LNCaP clone FGC (cell line): ENCODE results near the gene GH2.
A peak's percentile ranks its signal among the peaks of the same experiment; 100 is the strongest.

ENCODE experiments used
- DNase-seq: peaks from one replicate; pipeline ENCODE4 v3.0.0-alpha.2; 2011; ENCODE audit warnings: low read depth
- H3K4me3 ChIP-seq: 2 replicates; pipeline ENCODE4 v1.5.1; 2011; ENCODE audit warnings: mild to moderate bottlenecking, low read depth, low read length, control low read depth
- TF ChIP-seq, protein P1 (sequence below): IDR thresholded peaks from 2 replicates; pipeline ENCODE4 v1.5.1; 2012; ENCODE audit warnings: mild to moderate bottlenecking; ENCODE audit not compliant: control insufficient read depth, insufficient read depth; ENCODE audit errors: extremely low read depth

Gene GH2

DNA sequence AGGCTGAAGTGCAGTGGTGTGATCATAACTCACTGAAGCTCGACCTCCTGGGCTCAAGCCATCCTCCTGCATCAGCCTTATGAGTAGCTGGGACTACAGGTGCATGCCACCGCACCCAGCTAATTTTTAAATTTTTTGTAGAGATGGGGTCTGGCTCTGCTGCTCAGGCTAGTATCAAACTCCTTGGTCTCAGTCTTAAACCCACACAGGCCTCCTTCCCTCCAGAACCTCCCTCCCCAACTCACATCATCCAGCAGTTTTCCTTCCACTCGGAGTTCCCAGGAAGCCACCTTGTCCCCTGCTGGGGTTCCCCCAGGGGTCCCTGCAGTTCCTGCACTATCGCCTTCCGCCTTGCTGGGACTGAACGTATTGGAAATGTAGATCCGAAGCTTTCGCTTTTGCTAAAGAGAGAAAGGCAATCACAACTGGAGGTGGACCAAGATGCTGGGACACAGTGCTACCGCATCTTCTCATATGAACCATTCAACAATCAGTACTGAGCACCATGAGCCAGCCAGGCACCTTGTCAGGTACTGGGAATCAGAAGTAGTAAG lies 46.5 kb downstream of the GH2 start:
- DNase-seq: no peak
- H3K4me3 ChIP-seq: no peak overlapping the region
- TF ChIP-seq, protein P1, sequence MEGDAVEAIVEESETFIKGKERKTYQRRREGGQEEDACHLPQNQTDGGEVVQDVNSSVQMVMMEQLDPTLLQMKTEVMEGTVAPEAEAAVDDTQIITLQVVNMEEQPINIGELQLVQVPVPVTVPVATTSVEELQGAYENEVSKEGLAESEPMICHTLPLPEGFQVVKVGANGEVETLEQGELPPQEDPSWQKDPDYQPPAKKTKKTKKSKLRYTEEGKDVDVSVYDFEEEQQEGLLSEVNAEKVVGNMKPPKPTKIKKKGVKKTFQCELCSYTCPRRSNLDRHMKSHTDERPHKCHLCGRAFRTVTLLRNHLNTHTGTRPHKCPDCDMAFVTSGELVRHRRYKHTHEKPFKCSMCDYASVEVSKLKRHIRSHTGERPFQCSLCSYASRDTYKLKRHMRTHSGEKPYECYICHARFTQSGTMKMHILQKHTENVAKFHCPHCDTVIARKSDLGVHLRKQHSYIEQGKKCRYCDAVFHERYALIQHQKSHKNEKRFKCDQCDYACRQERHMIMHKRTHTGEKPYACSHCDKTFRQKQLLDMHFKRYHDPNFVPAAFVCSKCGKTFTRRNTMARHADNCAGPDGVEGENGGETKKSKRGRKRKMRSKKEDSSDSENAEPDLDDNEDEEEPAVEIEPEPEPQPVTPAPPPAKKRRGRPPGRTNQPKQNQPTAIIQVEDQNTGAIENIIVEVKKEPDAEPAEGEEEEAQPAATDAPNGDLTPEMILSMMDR: no peak

DNA sequence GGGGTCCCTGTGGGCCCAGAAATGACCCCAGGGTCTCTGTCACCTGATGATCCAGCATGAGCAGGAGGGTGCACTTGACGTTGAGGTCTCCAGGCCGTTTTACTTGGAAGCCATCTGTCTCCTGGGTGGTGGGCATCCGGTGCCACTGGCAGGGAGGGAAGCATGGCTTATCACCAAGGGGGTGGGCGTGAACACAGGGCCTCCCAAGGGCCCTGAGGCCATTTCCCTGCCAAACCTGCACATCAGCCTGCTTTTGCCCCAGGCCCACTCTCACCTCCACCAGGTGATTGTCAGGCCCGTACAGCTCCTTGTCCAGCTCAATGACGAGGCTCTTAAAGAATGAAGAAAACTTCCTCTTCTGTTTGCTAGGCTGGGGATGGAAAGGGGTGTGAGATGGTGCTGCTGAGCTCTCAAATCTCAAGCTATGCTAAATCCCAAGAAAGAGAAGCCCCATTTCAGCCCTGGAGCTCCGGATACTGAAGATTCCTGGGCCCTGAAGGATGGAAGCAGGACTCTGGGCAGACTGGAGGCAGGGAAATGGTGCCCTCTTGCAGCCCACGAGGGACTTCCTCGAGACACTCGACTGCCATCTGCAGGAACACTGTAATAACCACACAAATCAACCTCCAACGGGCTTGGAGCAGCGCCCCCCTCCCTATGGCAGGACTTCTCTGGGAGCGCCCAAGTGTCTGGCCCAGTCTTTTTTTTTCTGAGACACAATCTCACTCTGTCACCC lies 47.1 kb downstream of the GH2 start:
- no peak for DNase-seq
- no peak overlapping the region for H3K4me3 ChIP-seq
- TF ChIP-seq, protein P1: peak; percentile 90

DNA sequence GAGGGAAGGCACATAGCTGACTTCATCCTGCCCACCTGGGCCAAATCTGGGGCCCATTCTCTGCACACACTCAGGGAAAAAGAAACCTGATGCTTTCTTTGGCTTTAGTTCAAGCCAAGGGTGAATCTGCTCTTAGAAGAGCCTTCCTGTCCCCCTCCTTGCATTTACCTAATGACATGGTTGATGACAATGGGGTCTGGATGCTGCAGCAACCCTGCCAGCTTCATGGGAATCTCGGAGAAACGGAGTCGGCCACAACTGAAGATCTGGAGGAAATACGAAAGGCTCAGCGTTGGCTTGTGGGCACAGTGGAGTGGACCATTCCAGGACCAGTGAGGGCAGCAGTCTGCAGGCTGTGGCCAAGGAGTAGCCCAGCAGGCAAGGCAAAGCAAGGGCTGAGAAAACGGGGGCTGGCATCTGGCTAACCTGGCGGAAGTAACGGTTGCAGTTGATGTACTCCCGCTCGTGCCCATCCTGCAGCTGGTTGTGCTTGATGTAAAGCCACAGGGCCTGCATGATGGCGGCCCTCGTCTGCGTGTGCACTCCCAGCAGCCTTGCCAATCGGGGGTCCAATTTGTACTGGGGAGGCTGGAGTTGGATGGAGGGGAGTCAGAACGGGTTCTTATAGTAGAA lies 47.9 kb downstream of the GH2 start:
- H3K4me3 ChIP-seq: no peak overlapping the region
- TF ChIP-seq, protein P1: no peak
- no peak for DNase-seq

- TF ChIP-seq, protein P1: no peak
- no peak for DNase-seq
- H3K4me3 ChIP-seq: no peak overlapping the region
These were observed 48.6 kb downstream of the GH2 start for GRCh38 chr17:63833026-63833740.

DNA sequence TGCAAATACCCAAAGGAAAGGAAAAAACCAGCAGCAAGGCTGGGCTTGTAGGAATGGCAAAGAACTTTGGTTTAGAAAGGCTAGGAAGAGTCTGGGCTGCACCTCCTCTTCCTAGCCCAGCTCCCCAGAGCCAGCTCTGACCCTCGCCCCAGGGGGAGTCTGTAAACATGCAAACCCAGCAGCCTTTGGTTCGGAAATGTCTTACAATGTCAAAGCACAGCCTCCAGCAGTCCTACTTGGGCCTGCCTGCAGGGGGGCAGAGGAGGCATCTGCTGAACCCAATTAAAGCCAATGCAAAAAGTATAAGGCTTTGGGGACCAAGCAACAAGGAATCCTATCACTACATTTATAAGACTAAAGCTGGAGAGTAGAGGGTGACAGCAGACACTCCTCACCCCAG lies 49.3 kb downstream of the GH2 start:
- TF ChIP-seq, protein P1: no peak
- no peak for DNase-seq
- H3K4me3 ChIP-seq: no peak overlapping the region

GRCh38 chr17:63832014-63832413 lies 49.7 kb downstream of the GH2 start:
- no peak overlapping the region for H3K4me3 ChIP-seq
- no peak for DNase-seq
- TF ChIP-seq, protein P1: no peak
